SU-DHL-6 (cell line): ENCODE measurements around the gene RBBP4.

ENCODE experiments used
- H2AFZ ChIP-seq: fragments of 200-600 bp; sonication (generic); 2 replicates; pipeline ENCODE4 v1.6.1; 2014; ENCODE audit warnings: low read depth, mild to moderate bottlenecking, moderate library complexity, mixed read lengths, antibody characterized with exemption, low read length; ENCODE audit not compliant: severe bottlenecking
- H3F3A ChIP-seq: fragments of 200-600 bp; shearing (Covaris generic); 2 replicates; pipeline ENCODE4 v1.6.0; 2016; ENCODE audit warnings: antibody characterized with exemption, mild to moderate bottlenecking; ENCODE audit not compliant: insufficient read depth
- H3K27ac ChIP-seq: fragments of 200-600 bp; sonication (generic); 2 replicates; pipeline ENCODE4 v1.5.1; 2016; ENCODE audit warnings: low read depth, mild to moderate bottlenecking, low read length, moderate library complexity, mixed read lengths
- H3K27me3 ChIP-seq: fragments of 200-600 bp; sonication (generic), shearing (Covaris generic); 2 replicates; pipeline ENCODE4 v1.6.0; 2014; ENCODE audit warnings: mild to moderate bottlenecking, low read length
- H3K36me3 ChIP-seq: fragments of 200-600 bp; sonication (generic); 2 replicates; pipeline ENCODE4 v1.6.1; 2014; ENCODE audit warnings: mild to moderate bottlenecking, low read length, mixed read lengths
- H3K4me2 ChIP-seq: fragments of 300-600, 200-600 bp; shearing (Covaris generic), sonication (generic); 2 replicates; pipeline ENCODE4 v1.6.0; 2014; ENCODE audit warnings: low read length, low read depth, mild to moderate bottlenecking; ENCODE audit not compliant: poor library complexity, severe bottlenecking
- H3K4me3 ChIP-seq: fragments of 200-600 bp; sonication (generic); 2 replicates; pipeline ENCODE4 v1.5.1; 2014; ENCODE audit warnings: antibody characterized with exemption, low read length, mild to moderate bottlenecking, mixed read lengths; ENCODE audit not compliant: insufficient read depth, poor library complexity, severe bottlenecking
- H3K79me2 ChIP-seq: fragments of 200-600 bp; sonication (generic); 2 replicates; pipeline ENCODE4 v1.6.1; 2014; ENCODE audit warnings: mild to moderate bottlenecking, low read length, moderate library complexity; ENCODE audit not compliant: insufficient read depth
- H3K9ac ChIP-seq: fragments of 200-600 bp; sonication (generic); 2 replicates; pipeline ENCODE4 v1.7.0; 2014; ENCODE audit warnings: mild to moderate bottlenecking, low read length
- H3K9me2 ChIP-seq: fragments of 200-600 bp; sonication (generic); replicated peaks from 2 replicates; pipeline ENCODE4 v1.6.1; 2014; ENCODE audit warnings: low read length; ENCODE audit not compliant: insufficient read depth
- H3K9me3 ChIP-seq: fragments of 200-600 bp; sonication (generic); 2 replicates; pipeline ENCODE4 v1.6.1; 2014; ENCODE audit warnings: low read length, mixed read lengths; ENCODE audit not compliant: insufficient read depth
- H4K20me1 ChIP-seq: fragments of 200-600 bp; sonication (generic); 2 replicates; pipeline ENCODE4 v1.6.1; 2014; ENCODE audit warnings: low read depth, mild to moderate bottlenecking, antibody characterized with exemption, low read length, moderate library complexity, mixed read lengths
- EZH2phosphoT487 ChIP-seq: fragments of 200-600 bp; sonication (generic), shearing (Covaris generic); conservative IDR thresholded peaks from 2 replicates; pipeline ENCODE4 v1.6.1; 2018; ENCODE audit warnings: mild to moderate bottlenecking, antibody characterized with exemption, low read length, moderate library complexity, mixed read lengths
- TF ChIP-seq, protein P1 (sequence below): fragments of 200-600 bp; sonication (generic); IDR thresholded peaks from one replicate; pipeline ENCODE4 v1.5.1; 2017; ENCODE audit warnings: antibody characterized with exemption, mild to moderate bottlenecking, low read length, moderate library complexity; ENCODE audit not compliant: insufficient read depth, poor library complexity, severe bottlenecking

RBBP4 gene

DNA sequence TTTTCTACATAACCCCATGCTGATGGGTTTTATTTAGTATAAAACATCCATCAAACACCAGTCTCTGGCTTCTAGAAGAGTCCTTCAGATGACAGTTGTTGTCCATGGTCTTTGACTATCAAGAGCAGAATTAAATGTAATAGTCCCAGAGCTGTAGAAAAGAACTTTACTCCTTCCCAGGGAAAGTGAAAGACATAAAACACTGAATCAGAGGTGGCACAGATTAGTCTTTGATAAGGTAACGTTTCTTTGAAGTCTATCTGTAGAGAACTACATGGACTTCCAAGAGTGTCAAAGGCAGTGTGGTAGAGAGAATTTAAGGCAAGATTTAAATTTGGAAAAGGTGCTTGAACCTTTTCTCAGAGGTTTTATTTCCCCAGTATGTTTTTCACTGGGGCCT is 29.6 kb downstream of the RBBP4 start:
- H3K4me3 ChIP-seq: no peak overlapping the region
- peaks cover 51% of the 10 kb centered on the region; the same call in 1 of the 2 replicates for H3K36me3 ChIP-seq
- peaks cover 45% of the 10 kb centered on the region for H3F3A ChIP-seq
- H3K9ac ChIP-seq: no peak overlapping the region
- no peak overlapping the region for H3K27ac ChIP-seq
- H3K9me3 ChIP-seq: no peaks in the 10 kb centered on the region
- no peak overlapping the region for H3K4me2 ChIP-seq
- no peak overlapping the region for H2AFZ ChIP-seq
- H3K79me2 ChIP-seq: no peaks in the 10 kb centered on the region
- no peaks in the 10 kb centered on the region for H3K27me3 ChIP-seq
- no peak for TF ChIP-seq EZH2phosphoT487
- TF ChIP-seq, protein P1, sequence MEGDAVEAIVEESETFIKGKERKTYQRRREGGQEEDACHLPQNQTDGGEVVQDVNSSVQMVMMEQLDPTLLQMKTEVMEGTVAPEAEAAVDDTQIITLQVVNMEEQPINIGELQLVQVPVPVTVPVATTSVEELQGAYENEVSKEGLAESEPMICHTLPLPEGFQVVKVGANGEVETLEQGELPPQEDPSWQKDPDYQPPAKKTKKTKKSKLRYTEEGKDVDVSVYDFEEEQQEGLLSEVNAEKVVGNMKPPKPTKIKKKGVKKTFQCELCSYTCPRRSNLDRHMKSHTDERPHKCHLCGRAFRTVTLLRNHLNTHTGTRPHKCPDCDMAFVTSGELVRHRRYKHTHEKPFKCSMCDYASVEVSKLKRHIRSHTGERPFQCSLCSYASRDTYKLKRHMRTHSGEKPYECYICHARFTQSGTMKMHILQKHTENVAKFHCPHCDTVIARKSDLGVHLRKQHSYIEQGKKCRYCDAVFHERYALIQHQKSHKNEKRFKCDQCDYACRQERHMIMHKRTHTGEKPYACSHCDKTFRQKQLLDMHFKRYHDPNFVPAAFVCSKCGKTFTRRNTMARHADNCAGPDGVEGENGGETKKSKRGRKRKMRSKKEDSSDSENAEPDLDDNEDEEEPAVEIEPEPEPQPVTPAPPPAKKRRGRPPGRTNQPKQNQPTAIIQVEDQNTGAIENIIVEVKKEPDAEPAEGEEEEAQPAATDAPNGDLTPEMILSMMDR: no peak
- no peaks in the 10 kb centered on the region for H4K20me1 ChIP-seq
- H3K9me2 ChIP-seq: no peaks in the 10 kb centered on the region

DNA sequence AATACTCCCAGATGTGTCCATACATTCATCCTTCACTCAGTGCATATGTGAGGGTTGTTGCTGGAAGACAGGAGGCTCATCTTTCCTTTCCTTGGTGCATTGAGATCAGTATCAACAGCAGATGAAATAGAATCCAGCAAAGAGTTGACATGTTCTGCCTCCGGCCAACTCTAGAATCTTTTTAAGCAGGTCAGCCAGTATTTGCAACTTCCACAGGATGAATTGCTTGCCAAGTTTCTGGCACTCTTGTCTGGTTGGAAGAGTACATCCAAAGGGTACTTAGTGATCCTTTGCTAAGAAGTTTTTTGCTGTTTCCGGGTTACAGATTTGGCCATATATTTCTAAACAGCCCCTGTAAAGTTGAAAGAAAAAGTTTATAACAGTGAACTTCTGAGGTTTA is 30.5 kb downstream of the RBBP4 start:
- Histone ChIP-seq H3K36me3 (peaks cover 50% of the 10 kb centered on the region; the same call in 1 of the 2 replicates), H3F3A (peaks cover 54% of the 10 kb centered on the region), H3K27me3 (no peaks in the 10 kb centered on the region), H3K4me3 (no peak overlapping the region), H3K9me3 (no peaks in the 10 kb centered on the region), H3K79me2 (no peaks in the 10 kb centered on the region), H3K4me2 (no peak overlapping the region), H2AFZ (no peak overlapping the region), H4K20me1 (no peaks in the 10 kb centered on the region), H3K9me2 (no peaks in the 10 kb centered on the region), H3K9ac (no peak overlapping the region), H3K27ac (no peak overlapping the region)
- no peak for TF ChIP-seq EZH2phosphoT487
- TF ChIP-seq, protein P1: no peak

DNA sequence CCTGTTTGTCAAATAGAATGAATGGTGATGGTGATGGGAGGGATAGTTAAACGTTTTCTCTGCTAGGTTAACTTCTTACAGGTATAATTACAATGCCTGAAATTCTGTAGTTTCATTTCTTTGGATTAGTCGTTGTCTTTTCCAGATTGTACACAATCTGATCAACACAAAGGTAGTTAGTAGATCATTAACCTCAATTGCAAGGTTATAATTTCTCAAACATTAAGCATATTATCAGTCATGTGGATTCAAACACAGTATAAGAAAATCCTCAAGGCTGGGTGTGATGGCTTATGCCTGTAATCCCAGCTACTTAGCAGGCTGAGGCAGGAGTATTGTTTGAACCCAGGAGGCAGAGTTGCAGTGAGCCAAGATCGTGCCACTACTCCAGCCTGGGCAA is 31.0 kb downstream of the RBBP4 start:
- no peak overlapping the region for H3K9ac ChIP-seq
- no peak overlapping the region for H3K4me2 ChIP-seq
- no peak overlapping the region for H3K27ac ChIP-seq
- no peaks in the 10 kb centered on the region for H3K79me2 ChIP-seq
- peaks cover 57% of the 10 kb centered on the region for H3F3A ChIP-seq
- no peaks in the 10 kb centered on the region for H3K9me2 ChIP-seq
- no peak overlapping the region for H2AFZ ChIP-seq
- H4K20me1 ChIP-seq: no peaks in the 10 kb centered on the region
- no peak for TF ChIP-seq EZH2phosphoT487
- TF ChIP-seq, protein P1: no peak
- no peak overlapping the region for H3K4me3 ChIP-seq
- H3K9me3 ChIP-seq: no peaks in the 10 kb centered on the region
- peaks cover 45% of the 10 kb centered on the region; the same call in 1 of the 2 replicates for H3K36me3 ChIP-seq
- H3K27me3 ChIP-seq: no peaks in the 10 kb centered on the region

DNA sequence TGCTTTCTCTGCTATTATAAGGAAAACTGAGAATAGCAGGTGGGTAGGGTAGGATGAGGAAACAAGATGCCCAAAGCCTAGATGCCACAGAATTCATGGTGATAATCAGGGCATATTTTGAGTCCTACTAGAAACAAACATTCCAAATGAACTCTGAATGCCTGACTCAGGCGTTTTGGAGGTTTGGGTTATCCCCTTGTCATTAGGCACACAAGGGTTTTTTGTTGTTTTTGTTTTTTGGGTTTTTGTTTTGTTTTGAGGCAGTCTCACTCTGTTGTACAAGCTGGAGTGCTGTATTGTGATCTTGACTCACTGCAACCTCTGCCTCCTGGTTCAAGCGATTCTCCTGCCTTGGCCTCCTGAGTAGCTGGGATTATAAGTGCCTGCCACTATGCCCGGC is 32.4 kb downstream of the RBBP4 start:
- H3K9me2 ChIP-seq: no peaks in the 10 kb centered on the region
- no peaks in the 10 kb centered on the region for H4K20me1 ChIP-seq
- no peaks in the 10 kb centered on the region for H3K27me3 ChIP-seq
- no peaks in the 10 kb centered on the region for H3K9me3 ChIP-seq
- H3K4me3 ChIP-seq: no peak overlapping the region
- H3K79me2 ChIP-seq: no peaks in the 10 kb centered on the region
- no peak overlapping the region for H3K4me2 ChIP-seq
- TF ChIP-seq EZH2phosphoT487: no peak
- TF ChIP-seq, protein P1: no peak
- H3F3A ChIP-seq: peaks cover 56% of the 10 kb centered on the region
- H3K27ac ChIP-seq: no peak overlapping the region
- H2AFZ ChIP-seq: no peak overlapping the region
- peaks cover 36% of the 10 kb centered on the region; the same call in 1 of the 2 replicates for H3K36me3 ChIP-seq
- no peak overlapping the region for H3K9ac ChIP-seq
